Hepatocyte (in vitro differentiated cells): Measurements from ENCODE around the gene TYW3. TPM values are rescaled to one million over a fixed set of nuclear protein-coding genes. Genes with fewer than 3 reads are reported as not detected.
A peak's percentile ranks its signal among the peaks of the same experiment; 100 is the strongest.

Source experiments
- DNase-seq: peaks from one replicate; pipeline ENCODE4 v3.0.0-alpha.2; 2016; ENCODE audit warnings: low spot score
- H2AFZ ChIP-seq: fragments of 200-600 bp; sonication (generic); 2 replicates; pipeline ENCODE4 v1.6.0; 2016; ENCODE audit warnings: antibody characterized with exemption, mild to moderate bottlenecking
- H3K27ac ChIP-seq: fragments of 200-600 bp; sonication (generic); 2 replicates; pipeline ENCODE4 v1.5.1; 2016; ENCODE audit warnings: mild to moderate bottlenecking
- H3K27me3 ChIP-seq: fragments of 200-600 bp; sonication (generic); 2 replicates; pipeline ENCODE4 v1.6.1; 2016
- H3K36me3 ChIP-seq: fragments of 200-600 bp; sonication (generic); replicated peaks from 2 replicates; pipeline ENCODE4 v1.5.1; 2016; ENCODE audit warnings: low read depth; ENCODE audit not compliant: insufficient read depth
- H3K4me1 ChIP-seq: fragments of 200-600 bp; sonication (generic); 2 replicates; pipeline ENCODE4 v1.5.1; 2016; ENCODE audit warnings: mild to moderate bottlenecking, moderate library complexity; ENCODE audit not compliant: insufficient read depth
- H3K4me2 ChIP-seq: fragments of 200-600 bp; sonication (generic); 2 replicates; pipeline ENCODE4 v1.6.0; 2016
- H3K4me3 ChIP-seq: fragments of 200-600 bp; sonication (generic); 2 replicates; pipeline ENCODE4 v1.5.1; 2016; ENCODE audit warnings: mild to moderate bottlenecking
- H3K79me2 ChIP-seq: fragments of 200-600 bp; sonication (generic); 2 replicates; pipeline ENCODE4 v1.6.0; 2017; ENCODE audit warnings: mild to moderate bottlenecking
- H3K9me2 ChIP-seq: fragments of 200-600 bp; sonication (generic); replicated peaks from 2 replicates; pipeline ENCODE4 v1.6.0; 2017; ENCODE audit warnings: mild to moderate bottlenecking; ENCODE audit not compliant: insufficient read depth
- H3K9me3 ChIP-seq: fragments of 200-600 bp; sonication (generic); 2 replicates; pipeline ENCODE4 v1.5.1; 2016; ENCODE audit warnings: low read depth, mild to moderate bottlenecking
- H4K20me1 ChIP-seq: fragments of 200-600 bp; sonication (generic); 2 replicates; pipeline ENCODE4 v1.6.0; 2016; ENCODE audit warnings: mild to moderate bottlenecking; ENCODE audit not compliant: insufficient read depth, poor library complexity, severe bottlenecking
- EZH2 ChIP-seq: fragments of 200-600 bp; sonication (generic); IDR thresholded peaks from 2 replicates; pipeline ENCODE4 v1.6.1; 2016; ENCODE audit warnings: antibody characterized with exemption, mild to moderate bottlenecking, borderline replicate concordance
- EZH2phosphoT487 ChIP-seq: fragments of 200-600 bp; sonication (generic); IDR thresholded peaks from one replicate; pipeline ENCODE4 v1.6.1; 2018; ENCODE audit warnings: antibody characterized with exemption, mild to moderate bottlenecking, low read depth, moderate library complexity; ENCODE audit not compliant: unreplicated experiment, severe bottlenecking
- WGBS: methylation state at CpG from one replicate; pipeline ENCODE4 v1.1.6; 2016; ENCODE audit warnings: low lambda C conversion rate; ENCODE audit errors: missing lambda C conversion rate; 5-methylcytosine and 5-hydroxymethylcytosine counted together
- polyA plus RNA-seq: library from polyadenylated mRNA; unstranded; fragments of >200 nt; fragmentation: Nextera tagmentation; extraction: Ambion mirVana; gene quantifications from 2 replicates; pipeline ENCODE4 v1.2.1, GENCODE V29; 2016
- total RNA-seq: library from RNA; depleted of rRNA; stranded (reverse); fragments of >200 nt; gene quantifications from 2 replicates; pipeline ENCODE4 v1.2.3, GENCODE V29; 2014
- TF ChIP-seq, protein P1 (sequence below): fragments of 200-600 bp; sonication (generic); IDR thresholded peaks from 2 replicates; pipeline ENCODE4 v1.5.1; 2016; ENCODE audit warnings: antibody characterized with exemption, mild to moderate bottlenecking; ENCODE audit not compliant: poor library complexity

Gene TYW3
- total and polyA plus RNA-seq, 2 experiments from 2014 or later, result 0.33 to 0.42 TPM

DNA sequence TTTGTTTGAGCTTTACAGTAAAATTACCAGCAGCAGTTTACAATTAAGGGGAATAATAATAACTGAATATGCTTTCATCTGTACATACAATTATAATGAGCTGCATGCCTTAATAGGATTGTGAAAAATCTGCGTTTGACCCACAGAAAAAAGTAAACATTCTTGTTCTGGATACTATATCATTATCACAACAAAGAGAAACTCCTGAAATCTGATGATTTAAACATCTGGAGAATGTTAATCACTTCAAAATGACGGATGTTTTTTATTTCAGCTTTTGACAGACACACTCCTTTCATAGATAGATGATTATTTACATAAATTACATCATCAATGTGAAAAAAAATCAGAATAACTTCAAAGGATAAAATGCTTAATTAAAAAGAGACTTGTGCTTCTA, 58.5 kb downstream of the TYW3 start:
- Histone ChIP-seq H3K27me3 (peaks cover 3% of the 10 kb centered on the region), H3K79me2 (no peaks in the 10 kb centered on the region), H3K4me3 (no peak overlapping the region), H4K20me1 (no peaks in the 10 kb centered on the region), H3K36me3 (no peaks in the 10 kb centered on the region), H3K4me1 (no peaks in the 10 kb centered on the region), H3K4me2 (no peak overlapping the region), H3K9me3 (no peaks in the 10 kb centered on the region), H3K27ac (no peak overlapping the region), H2AFZ (no peak overlapping the region), H3K9me2 (no peaks in the 10 kb centered on the region)
- no peak for DNase-seq
- 57% methylated on average over 2 of the region's 2 CpGs for WGBS
- no peak for TF ChIP-seq EZH2
- TF ChIP-seq, protein P1, sequence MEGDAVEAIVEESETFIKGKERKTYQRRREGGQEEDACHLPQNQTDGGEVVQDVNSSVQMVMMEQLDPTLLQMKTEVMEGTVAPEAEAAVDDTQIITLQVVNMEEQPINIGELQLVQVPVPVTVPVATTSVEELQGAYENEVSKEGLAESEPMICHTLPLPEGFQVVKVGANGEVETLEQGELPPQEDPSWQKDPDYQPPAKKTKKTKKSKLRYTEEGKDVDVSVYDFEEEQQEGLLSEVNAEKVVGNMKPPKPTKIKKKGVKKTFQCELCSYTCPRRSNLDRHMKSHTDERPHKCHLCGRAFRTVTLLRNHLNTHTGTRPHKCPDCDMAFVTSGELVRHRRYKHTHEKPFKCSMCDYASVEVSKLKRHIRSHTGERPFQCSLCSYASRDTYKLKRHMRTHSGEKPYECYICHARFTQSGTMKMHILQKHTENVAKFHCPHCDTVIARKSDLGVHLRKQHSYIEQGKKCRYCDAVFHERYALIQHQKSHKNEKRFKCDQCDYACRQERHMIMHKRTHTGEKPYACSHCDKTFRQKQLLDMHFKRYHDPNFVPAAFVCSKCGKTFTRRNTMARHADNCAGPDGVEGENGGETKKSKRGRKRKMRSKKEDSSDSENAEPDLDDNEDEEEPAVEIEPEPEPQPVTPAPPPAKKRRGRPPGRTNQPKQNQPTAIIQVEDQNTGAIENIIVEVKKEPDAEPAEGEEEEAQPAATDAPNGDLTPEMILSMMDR, result no peak
- TF ChIP-seq EZH2phosphoT487, result no peak

DNA sequence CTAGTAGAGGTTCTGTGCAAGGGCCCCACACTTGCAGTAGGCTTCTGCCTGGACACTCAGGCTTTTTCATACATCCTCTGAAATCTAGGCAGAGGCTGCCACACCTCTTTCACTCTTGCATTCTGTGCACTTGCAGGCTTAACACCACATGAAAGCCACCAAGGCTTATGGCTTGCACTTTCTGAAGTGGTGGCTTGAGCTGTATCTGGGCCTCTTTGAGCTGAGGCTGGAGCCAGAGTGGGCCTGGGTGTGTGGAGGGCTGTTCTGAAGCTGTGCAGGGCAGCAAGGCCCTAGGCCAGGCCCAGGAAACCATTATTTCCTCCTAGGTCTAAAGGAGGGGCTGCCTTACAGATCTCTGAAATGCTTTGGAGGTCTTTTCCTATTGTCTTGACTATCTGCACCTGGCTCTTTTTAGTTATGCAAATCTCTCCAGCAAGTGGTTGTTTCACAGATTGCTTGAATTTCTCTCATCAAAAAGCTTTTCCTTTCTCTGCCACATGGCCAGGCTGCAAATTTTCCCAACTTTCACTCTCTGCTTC, 66.2 kb downstream of the TYW3 start:
- TF ChIP-seq, protein P1, result no peak
- TF ChIP-seq EZH2 (no peak), EZH2phosphoT487 (no peak)
- Histone ChIP-seq H3K79me2 (no peaks in the 10 kb centered on the region), H3K9me2 (no peaks in the 10 kb centered on the region), H3K4me3 (no peak overlapping the region), H4K20me1 (no peaks in the 10 kb centered on the region), H3K4me1 (no peaks in the 10 kb centered on the region), H3K27me3 (no peaks in the 10 kb centered on the region), H3K9me3 (no peaks in the 10 kb centered on the region), H3K27ac (no peak overlapping the region), H3K4me2 (no peak overlapping the region), H2AFZ (no peak overlapping the region), H3K36me3 (no peaks in the 10 kb centered on the region)
- no peak for DNase-seq

DNA sequence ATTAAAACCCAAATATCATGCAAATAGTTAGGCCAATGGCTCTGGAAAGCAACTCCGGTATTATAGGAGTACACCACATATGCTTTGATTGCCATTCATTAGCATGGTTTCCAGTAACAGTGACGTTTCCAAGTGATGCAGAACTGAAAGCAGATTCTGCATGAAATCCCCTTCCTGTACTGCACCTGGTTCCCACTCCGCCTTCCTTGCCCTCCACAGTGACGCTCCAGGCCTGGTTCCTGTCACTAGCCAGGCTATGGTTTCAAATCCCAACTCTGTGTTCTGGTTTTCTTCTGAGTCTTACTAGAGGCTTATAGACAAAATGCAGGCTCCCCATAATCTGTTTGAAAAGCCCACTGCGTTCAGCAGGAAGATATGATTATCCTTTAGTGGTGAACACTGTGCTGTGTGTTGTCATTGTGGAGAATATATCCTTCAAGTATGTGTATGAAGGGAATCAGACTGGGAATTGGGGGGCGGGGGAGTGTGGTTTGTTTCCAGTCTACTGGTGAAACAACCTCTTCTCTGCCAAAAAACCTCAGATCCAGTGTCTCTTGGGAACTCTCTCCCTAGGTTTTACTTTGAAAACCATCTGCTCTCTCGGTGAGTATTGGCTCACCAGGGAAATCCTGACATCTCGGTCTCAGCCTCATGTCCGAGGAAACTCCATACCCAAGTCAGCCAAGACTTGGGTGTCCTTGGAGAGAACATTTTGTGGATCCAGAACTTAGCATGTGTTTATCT, 78.7 kb downstream of the TYW3 start:
- H2AFZ ChIP-seq, result no peak overlapping the region
- no peak overlapping the region for H3K27ac ChIP-seq
- TF ChIP-seq EZH2phosphoT487, result no peak
- TF ChIP-seq EZH2, result no peak
- TF ChIP-seq, protein P1, result no peak
- H3K4me3 ChIP-seq, result no peak overlapping the region
- H3K79me2 ChIP-seq, result no peaks in the 10 kb centered on the region
- peak overlapping the region; percentile 11 for H3K4me2 ChIP-seq
- 54% methylated on average over 9 of the region's 9 CpGs for WGBS
- H3K9me3 ChIP-seq, result no peaks in the 10 kb centered on the region
- no peaks in the 10 kb centered on the region for H3K4me1 ChIP-seq
- no peaks in the 10 kb centered on the region for H4K20me1 ChIP-seq
- DNase-seq, result peak; percentile 19
- no peaks in the 10 kb centered on the region for H3K9me2 ChIP-seq
- H3K36me3 ChIP-seq, result no peaks in the 10 kb centered on the region
- no peaks in the 10 kb centered on the region for H3K27me3 ChIP-seq
